ENCODE results near the gene UBE2K. TPM values are rescaled to one million over a fixed set of nuclear protein-coding genes. Genes with fewer than 3 reads are reported as not detected.

UBE2K gene
- total RNA-seq, 4 donors from 2014 or later = 18.4 to 38.8 (median 26.1) TPM

GRCh38 chr4:39682138-39682537 is 15.8 kb upstream of the UBE2K start:
- no peaks in the 10 kb centered on the region for H3K27me3 ChIP-seq
- no peaks in the 10 kb centered on the region for H3K4me1 ChIP-seq
- TF ChIP-seq POLR2A (IDR thresholded peaks at IDR 0.05) (no peak), CTCF (IDR thresholded peaks at IDR 0.05) (no peak)
- DNase-seq = no peak
- no peak overlapping the region for H3K4me3 ChIP-seq
- no peak overlapping the region for H3K27ac ChIP-seq
- no peaks in the 10 kb centered on the region for H3K36me3 ChIP-seq
- no peaks in the 10 kb centered on the region for H3K9me3 ChIP-seq

GRCh38 chr4:39685990-39686389 is 11.9 kb upstream of the UBE2K start:
- H3K9me3 ChIP-seq = no peaks in the 10 kb centered on the region
- no peaks in the 10 kb centered on the region for H3K27me3 ChIP-seq
- H3K4me1 ChIP-seq = no peaks in the 10 kb centered on the region
- H3K27ac ChIP-seq = no peak overlapping the region
- no peak overlapping the region for H3K4me3 ChIP-seq
- no peak for DNase-seq
- no peaks in the 10 kb centered on the region for H3K36me3 ChIP-seq
- TF ChIP-seq CTCF (IDR thresholded peaks at IDR 0.05) (no peak), POLR2A (IDR thresholded peaks at IDR 0.05) (no peak)

GRCh38 chr4:39687014-39687413 is 10.9 kb upstream of the UBE2K start:
- TF ChIP-seq POLR2A (IDR thresholded peaks at IDR 0.05) (no peak), CTCF (IDR thresholded peaks at IDR 0.05) (no peak)
- Histone ChIP-seq H3K4me3 (no peak overlapping the region), H3K4me1 (no peaks in the 10 kb centered on the region), H3K9me3 (no peaks in the 10 kb centered on the region), H3K36me3 (no peaks in the 10 kb centered on the region), H3K27me3 (no peaks in the 10 kb centered on the region), H3K27ac (no peak overlapping the region)
- no peak for DNase-seq

- Histone ChIP-seq H3K4me3 (no peak overlapping the region), H3K4me1 (no peaks in the 10 kb centered on the region), H3K36me3 (no peaks in the 10 kb centered on the region), H3K27me3 (no peaks in the 10 kb centered on the region), H3K9me3 (no peaks in the 10 kb centered on the region), H3K27ac (no peak overlapping the region)
- no peak for TF ChIP-seq CTCF (IDR thresholded peaks at IDR 0.05)
- TF ChIP-seq POLR2A (IDR thresholded peaks at IDR 0.05) = no peak
- DNase-seq = no peak
Observed at GRCh38 chr4:39689970-39690369, 8.0 kb upstream of the UBE2K start.

- H3K27ac ChIP-seq = peak overlapping the region; percentile 83 to 98 (median 96)
- H3K27me3 ChIP-seq = no peaks in the 10 kb centered on the region
- TF ChIP-seq POLR2A (IDR thresholded peaks at IDR 0.05) (no peak), CTCF (IDR thresholded peaks at IDR 0.05) (no peak)
- peak; percentile 50 to 75 (median 72) for DNase-seq
- peak overlapping the region; percentile 84 to 98 (median 92) for H3K4me3 ChIP-seq
- peaks cover 0 to 14% (median 1%) of the 10 kb centered on the region in 4 donors for H3K4me1 ChIP-seq
- peaks cover 0 to 10% (median 0%) of the 10 kb centered on the region in 3 donors for H3K36me3 ChIP-seq
- H3K9me3 ChIP-seq = no peaks in the 10 kb centered on the region
Observed at GRCh38 chr4:39698424-39699009, 581 bp downstream of the UBE2K start.

Measured in Peyer's patch (tissue), 4 donors.